ENCODE measurements around the gene CANT1. TPM values are rescaled to one million over a fixed set of nuclear protein-coding genes. Genes with fewer than 3 reads are reported as not detected.
A peak's percentile ranks its signal among the peaks of the same experiment; 100 is the strongest.

The CANT1 gene
- total RNA-seq, 1 donor, result 70.8 TPM

DNA sequence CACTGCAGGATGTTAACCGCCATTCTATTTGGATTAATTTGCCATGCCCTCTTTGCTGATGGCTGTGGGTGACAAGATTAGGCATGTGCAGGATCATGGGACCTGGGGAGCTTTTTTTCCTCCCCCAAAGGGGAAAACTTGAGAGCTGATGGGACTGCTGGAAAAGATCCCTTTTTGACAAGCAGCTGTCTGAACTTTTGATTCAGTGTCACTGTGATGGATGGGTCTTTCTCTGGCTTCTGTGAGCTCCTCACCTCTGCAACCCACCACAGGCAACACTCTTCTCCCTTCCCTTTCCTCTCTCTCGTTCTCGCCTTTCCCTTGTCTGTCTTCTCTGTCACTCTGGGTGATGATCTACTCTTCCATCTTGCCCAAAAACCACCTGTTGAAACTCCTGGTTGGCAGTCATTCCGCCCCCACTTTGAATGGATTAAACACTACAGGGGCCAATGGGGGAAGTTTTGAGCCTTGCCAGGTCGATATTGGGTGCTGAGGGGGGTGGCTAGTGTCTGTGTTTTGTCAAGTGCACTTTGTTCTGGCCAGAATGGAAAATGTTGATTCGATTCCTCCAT, 3.1 kb upstream of the CANT1 start:
- no peak for DNase-seq (ENCODE audit: low read depth in 2 of 3, low spot score in 2 of 3)

DNA sequence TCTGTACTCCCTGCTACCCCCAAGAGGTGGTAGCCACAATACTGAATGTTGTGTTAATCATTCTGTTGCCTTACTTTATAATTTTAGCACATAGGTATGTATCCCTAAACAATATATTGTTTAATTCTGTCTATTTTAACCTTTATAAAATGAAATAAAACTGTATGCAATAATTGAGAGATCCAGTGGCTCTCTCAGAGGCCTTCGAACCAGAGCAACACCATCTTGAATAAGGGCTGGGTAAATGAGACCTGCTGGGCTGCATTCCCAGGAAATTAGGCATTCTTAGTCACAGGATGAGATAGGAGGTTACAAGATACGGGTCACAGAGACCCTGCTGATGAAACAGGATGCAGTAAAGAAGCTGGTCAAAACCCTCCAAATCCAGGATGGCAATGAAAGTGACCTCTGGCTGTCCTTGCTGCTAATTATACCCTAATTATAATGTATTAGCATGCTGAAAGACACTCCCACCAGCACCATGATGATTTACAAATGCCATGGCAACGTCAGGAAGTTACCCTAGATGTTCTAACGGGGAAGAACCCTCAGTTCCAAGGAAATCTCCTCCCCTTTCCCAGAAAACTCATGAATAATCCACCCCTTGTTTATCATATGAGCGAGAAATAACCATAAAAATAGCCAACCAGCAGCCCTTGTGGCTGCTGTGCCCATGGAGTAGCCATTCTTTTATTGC, 2.0 kb upstream of the CANT1 start:
- no peak for DNase-seq (ENCODE audit: low read depth in 2 of 3, low spot score in 2 of 3)

DNA sequence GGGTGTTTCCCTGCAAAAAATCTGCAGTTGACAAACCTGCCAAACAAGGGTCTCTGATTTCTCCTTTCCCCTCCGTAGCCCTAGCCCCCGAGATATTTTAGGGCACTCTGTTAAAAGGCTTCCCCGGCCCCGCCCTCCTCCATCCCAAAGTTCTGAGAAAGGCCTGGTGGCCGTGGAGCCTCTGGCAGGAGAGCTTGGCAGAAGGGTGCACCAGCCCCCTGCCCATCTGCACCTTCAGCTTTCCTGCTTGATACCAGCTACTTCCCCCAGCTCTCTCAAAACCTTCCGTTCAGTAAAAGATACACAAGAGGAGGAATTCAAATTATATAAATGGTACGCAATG, 711 bp upstream of the CANT1 start:
- no peak for DNase-seq (ENCODE audit: low read depth in 2 of 3, low spot score in 2 of 3)

DNA sequence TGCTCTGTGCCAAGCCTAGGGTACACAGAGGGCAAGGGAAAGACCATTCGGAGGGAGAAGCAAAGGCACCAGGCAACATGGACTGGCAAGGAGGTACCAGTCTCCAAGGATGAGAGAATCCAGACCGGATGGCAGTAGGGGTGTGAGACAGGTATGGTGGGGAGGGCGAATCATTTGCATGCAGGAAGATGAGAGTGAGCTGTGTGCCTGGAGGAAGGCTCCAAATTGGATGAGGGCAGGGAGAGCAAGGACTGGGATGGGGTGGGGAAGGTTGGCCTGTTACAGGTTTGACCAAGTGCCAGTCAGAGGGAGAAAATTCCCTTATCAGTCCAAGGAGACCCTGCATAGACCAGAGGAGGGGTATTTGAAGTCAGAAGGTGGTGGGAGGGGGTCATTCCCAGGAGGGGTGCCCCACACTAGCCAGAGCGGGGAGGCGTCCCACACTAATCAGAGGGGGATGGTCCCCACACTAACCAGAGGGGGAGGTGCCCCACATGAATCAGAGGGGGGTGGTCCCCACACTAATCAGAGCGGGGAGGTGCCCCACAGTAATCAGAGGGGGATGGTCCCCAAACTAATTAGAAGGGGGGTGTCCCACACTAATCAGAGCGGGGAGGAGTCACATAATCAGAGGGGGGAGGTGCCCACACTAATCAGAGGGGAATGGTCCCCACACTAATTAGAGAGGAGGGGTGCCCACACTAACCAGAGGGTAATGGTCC, 737 bp downstream of the CANT1 start:
- DNase-seq (ENCODE audit: low read depth in 2 of 3, low spot score in 2 of 3), result no peak

DNA sequence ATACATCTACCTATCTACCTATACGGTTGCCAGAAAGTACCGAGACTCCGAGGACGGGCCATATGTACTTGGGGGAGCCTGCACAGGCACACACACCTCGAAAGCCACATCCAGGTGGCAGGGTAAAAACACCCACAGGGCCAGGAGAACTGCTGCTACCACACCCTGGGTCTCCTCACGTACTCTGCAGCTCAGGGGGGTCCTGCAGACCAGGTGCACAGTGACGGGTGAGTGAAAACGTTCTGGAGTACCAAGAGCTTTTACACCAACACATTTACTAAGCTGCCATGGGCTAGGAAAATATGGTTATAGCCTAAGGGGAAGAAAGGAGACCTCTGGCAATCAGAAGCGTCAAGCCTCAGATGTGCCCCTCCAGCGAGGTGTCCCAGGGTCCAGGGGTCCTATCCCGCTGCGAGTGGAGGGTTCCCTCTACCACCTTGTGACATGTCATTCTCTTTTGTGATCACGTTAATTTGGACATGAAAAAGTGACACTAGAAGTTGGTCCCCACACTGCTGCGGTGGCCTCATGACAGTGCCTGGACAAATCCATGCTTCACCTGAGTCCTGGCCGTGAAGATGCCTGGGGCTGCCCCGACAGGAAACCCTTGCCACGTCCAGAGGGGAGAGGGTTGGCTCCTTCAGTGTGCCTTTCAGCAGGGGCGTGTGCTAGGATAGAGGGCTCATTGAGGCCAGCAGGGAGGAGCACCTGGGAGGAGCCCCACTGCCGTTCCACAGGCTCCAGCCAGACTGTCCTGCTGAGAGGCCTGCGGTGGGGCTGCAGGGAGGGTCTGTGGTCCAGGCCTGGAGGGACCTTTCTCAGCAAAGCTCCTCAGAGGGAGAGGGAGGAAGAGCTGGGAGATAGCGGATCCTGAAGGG, 1.8 kb downstream of the CANT1 start:
- DNase-seq (ENCODE audit: low read depth in 2 of 3, low spot score in 2 of 3), result no peak

DNA sequence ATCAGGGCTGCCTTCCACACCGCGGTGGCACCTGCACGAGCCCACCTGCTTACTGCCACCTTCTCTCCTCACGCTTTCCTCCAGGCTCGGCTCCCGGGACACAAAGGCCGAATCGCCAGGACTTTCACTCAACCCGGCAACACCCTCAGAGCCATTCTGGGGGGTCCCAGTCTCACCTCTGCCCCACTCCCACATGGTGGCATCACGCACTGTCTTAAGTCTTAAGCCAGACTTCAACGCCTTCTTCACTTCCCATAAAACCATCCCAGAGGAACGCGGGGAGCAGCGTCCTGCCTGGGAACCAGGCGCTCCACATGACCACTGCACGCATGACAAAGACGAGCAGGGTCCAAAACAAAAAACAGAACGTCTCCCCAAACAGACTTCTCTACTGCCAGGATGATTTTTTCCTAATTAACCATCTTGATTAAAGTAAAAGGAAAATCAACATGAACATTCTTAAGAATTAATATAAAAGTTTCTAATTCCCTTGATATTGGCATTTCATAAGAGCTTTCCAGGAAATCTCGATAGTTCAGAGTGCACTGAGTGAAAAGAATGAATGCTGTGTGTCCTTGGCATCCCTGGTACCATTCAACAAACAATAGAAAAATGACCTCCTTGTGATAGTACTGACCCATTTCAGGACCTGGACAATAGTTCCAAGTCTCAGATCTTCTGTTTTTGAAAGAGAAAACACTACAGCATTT, 2.6 kb downstream of the CANT1 start:
- DNase-seq (ENCODE audit: low read depth in 2 of 3, low spot score in 2 of 3), result no peak

DNA sequence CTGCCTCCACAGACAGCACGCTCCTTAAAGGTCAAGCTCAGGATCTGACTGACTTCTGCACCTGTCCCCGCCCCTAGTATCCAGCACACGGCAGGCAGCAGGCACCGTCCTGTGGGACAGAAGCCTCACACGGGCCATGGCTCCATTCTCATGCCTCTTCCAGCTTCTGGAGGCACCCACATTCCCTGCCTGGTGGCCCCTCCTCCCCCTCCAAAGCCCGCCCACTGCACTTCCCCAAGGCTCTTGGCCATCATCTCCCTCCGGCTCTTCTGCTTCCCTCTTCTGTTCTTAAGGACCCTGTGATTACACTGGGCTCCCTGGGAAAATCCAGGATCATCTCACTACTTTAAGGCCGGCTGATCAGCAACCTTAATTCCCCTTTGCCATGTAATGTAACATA, 3.5 kb downstream of the CANT1 start:
- no peak for DNase-seq (ENCODE audit: low read depth in 2 of 3, low spot score in 2 of 3)

DNA sequence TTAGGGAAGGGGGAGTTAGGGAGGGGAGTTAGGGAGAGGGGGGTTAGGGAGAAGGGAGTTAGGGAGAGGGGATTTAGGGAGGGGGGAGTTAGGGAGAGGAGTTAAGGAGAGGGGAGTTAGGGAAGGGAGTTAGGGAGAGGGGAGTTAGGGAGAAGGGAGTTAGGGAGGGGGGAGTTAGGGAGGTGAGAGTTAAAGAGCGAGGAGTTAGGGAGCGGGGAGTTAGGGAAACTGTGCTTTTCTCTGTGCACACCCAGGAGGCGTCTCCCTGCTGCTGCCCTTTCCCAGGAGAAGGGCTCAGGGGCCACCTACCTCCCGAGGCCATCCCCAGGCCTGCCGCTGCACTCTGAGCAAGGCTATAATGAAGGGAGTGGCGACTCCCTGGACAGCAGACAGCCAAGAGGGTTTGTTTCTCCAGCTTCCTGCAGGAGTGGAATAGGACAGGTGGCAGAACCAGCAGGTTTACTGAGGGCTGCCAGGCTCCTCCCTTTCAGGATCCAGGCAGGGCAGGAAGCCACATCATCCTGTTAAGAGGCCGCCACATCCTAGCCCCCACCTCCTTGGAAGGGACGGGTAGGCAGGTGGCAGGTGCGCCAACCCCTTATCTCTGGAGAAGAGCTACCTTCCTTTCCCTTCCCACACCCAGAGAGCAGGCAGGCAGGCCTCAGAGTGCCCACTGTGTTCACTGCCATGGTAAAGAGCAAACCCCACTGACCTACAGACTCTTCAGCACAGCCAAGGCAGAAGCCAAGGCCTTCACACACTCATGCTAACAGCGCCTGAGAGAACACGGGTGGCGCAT, 4.3 kb downstream of the CANT1 start:
- peak in 1 of 3 donors; percentile 13 for DNase-seq (ENCODE audit: low read depth in 2 of 3, low spot score in 2 of 3)

DNA sequence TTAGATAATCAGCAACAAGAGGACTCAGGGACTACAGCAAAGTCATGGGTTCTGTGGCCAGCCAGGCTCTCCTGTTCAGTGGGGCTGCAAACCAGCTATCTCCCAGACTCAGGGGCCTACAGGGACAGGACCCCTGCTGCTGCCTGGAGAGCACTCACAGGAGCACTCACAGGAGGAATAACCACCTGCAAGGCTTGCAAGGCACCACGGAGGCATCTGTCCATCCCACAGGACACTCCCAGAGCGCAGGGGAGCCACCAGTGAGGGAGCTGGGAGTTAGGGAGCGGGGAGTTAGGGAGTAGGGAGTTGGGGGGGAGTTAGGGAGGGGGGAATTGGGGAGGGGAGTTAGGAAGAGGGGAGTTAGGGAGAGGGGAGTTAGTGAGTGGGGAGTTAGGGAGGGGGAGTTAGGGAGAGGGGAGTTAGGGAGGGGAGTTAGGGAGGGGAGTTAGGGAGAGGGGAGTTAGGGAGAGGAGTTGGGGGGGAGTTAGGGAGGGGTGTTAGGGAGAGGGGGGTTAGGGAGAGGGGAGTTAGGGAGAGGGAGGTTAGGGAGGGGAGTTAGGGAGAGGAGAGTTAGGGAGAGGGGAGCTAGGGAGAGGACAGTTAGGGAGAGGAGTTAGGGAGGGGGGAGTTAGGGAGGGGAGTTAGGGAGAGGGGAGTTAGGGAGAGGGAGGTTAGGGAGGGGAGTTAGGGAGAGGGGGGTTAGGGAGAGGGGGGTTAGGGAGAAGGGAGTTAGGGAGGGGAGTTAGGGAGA, 5.7 kb downstream of the CANT1 start:
- DNase-seq (ENCODE audit: low read depth in 2 of 3, low spot score in 2 of 3), result no peak

DNA sequence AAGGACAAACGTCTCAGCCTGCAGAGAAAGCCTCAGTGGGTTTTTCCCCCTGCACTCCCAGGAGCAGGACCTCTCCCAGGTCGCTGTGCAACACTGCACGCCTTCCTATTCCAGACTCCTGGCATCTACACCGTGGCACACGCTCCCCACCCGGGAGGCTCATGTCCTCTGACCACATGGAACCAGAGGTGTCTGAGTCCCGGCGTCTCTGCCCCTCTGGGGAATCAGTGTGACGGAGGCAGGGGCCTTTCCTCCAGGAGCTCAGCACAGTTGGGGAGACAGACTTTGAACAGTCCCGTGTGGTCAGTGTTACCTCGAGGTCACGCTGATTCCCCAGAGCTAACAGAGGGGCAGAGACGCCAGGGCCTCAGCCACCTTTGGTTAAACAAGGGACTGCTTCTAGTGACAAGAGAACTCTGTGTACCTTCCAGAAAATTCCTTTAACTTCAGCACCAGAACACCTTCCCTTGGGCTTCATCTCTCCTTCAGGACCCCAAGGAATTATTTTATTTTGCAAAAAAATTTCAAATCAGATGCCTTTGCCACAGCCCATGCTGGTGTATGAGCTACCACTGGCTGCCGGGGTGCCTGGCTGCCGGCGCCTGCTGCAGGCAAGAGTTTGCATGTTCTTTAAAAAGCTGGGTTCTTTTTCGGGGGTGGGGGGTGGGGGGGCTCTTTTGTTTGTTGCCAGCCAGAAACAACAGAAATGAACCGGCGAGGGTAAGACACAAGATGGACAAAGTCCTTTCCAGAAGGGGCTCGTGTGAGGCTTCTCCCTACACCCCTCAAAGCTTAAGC, 6.6 kb downstream of the CANT1 start:
- no peak for DNase-seq (ENCODE audit: low read depth in 2 of 3, low spot score in 2 of 3)

DNA sequence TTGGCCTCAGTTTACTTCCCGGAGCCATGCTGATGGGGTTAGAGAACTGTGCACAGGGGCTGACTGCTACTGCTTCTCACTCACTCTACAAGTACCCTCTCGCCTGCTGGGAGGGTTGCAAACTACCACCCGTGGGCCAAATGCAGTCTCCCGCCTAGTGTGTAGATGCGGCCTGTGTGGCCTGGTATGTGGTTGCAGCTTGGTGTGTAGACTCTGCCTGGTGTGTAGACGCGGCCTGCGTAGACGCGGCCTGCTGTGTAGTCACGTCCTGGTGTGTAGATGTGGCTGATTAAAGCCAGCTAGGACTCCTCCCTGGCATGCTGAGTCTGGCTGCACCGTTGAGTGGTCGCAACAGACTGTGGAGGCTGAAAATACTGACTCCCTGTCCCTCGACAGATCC, 7.3 kb downstream of the CANT1 start:
- no peak for DNase-seq (ENCODE audit: low read depth in 2 of 3, low spot score in 2 of 3)

DNA sequence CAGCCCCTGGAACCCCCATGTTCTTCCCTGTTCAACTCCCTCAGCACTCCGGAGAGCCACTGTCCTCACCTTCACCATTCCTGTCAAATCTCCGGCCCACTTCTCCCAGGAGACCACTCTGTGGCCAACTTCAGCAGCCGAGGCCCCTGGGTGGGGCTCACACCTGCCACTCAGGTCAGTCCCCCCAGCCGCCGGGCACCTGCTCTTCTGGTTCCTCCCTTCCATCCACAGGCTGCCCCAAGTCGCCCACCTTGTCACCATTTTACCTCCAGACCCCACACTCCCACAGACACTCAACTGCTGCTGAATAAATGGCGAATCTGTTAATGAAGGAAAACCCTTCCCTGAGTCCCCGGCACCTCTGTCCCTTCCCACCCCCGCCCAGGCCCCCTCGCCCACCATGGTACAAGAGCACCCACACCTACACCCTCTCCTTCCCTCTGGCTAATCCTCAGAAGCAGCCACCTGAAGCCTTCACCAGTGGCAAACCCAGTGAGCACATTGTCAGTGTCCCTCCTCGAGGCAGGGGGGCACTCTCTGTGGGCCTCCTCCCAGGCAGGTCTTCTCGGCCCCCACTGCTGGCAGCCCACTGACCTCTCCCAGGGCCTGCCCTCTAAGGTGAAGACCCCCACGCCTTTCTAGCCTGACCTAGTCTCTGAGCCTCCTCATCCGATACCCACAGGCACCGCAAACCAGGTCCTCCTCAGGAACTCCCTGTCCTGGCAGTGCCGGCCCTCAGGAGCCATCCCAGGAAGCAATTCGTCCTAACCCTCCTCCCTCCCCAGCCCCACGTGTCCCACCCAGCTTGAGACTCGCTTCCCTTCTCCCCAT, 8.2 kb downstream of the CANT1 start:
- no peak for DNase-seq (ENCODE audit: low read depth in 2 of 3, low spot score in 2 of 3)

DNA sequence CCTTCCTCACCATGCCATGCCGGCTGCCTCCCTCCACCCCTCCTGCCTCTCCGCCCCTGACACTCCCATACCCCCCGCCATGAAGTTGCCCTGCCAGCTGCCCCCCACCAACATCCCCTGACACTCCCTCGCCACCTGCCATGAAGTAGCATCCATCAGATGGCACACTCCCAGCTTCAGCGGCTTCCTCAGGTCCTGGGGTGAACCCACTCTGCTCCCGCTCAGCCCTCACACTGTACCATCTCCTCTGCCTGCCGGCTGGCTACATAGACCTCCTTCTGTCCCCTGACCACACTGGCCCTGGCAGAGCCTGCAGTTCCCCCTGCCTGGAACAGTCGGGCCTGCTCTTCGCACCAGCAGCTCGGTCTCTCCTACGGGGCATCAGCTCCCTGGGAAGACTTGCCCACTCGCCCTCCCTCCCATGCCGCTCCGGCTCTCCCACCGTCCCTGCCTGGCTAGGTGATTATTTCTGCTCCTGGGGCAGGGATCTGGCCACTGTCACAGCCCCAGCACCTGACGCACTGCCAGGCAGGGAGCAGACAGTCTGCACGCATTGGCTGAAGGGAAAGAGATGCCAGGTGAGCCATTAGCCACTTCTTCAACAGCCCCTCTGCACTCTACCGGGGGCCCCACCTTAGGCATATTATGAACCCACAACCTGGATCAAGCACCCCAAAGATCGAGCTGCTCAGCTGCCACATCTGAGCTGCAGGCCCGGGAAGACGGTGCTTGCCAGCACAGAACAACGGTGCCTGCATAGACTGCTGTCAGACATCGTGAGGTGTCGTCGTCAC, 9.0 kb downstream of the CANT1 start:
- DNase-seq (ENCODE audit: low read depth in 2 of 3, low spot score in 2 of 3), result no peak

DNA sequence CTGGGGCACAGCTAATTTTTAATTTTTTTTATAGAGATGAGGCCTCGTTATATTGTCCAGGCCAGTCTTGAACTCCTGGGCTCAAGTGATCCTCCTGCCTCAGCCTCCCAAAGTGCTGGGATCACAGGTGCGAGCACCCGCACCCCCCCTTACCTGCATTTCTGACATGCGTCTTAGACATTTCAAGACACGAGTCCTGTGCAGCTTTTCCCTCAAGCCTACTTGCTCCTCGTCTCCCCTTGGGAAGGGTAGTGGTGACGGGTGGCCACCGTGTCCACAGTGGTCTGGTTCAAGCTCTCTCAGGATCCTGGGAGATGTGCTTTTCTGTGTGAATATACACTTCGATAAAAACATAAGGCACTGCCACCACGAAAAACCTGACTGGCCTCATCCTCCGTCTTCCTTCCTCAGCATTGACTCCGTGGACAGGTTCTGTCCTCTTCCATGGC, 9.6 kb downstream of the CANT1 start:
- no peak for DNase-seq (ENCODE audit: low read depth in 2 of 3, low spot score in 2 of 3)

DNA sequence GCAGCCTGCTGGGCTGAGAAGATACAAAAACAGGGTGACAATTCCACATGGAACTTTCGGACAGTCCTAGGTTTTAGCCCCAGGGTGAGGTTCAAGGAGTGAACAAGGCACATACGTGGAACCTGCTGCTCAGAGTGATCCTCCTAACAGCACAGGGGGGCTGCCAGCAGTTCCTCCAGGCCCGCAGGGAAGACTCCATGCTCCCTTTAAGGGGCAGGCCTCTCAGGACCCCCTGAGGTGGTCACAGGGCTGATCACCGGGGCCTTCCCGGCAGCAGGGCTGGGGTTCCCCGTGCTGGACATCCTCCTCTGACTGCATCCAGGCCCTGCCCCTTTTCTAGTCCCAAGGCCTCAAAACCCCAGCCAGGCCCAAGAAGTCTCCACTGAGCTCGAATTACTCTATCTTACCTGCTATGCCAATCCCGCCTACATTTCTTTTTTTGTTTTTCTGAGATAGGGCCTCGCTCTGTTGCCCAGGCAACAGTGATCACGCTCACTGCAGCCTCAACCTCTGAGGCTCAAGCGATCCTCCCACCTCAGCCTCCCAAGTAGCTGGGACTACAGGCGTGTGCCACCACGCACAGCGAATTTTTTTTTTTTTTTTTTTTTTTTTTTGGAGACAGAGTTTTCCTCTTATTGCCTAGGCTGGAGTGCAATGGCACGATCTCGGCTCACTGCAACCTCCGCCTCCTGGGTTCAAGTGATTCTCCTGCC, 10.4 kb downstream of the CANT1 start:
- DNase-seq (ENCODE audit: low read depth in 2 of 3, low spot score in 2 of 3), result no peak

Measured in hematopoietic multipotent progenitor cell (in vitro differentiated cells).